Stimulated activated naive CD8-positive, alpha-beta T cell treated with anti-CD3 and anti-CD28 coated beads, Interleukin-15, Interleukin-2, amounts not matched to agents 100 ng/mL and 50 ng/mL, for 24 hours (primary cell): ENCODE results near the gene ZFHX3.

Experiments
- H3K27ac Mint-ChIP-seq: one replicate; pipeline ENCODE4 v1.8.0; 2021; ENCODE audit warnings: mild to moderate bottlenecking, mixed read lengths
- H3K27me3 Mint-ChIP-seq: one replicate; pipeline ENCODE4 v1.8.0; 2021; ENCODE audit warnings: mixed read lengths
- H3K36me3 Mint-ChIP-seq: one replicate; pipeline ENCODE4 v1.8.0; 2021; ENCODE audit warnings: low read depth, mixed read lengths
- H3K4me1 Mint-ChIP-seq: one replicate; pipeline ENCODE4 v1.8.0; 2021; ENCODE audit warnings: low read depth, mixed read lengths
- H3K4me3 Mint-ChIP-seq: one replicate; pipeline ENCODE4 v1.8.0; 2021; ENCODE audit warnings: mild to moderate bottlenecking, mixed read lengths
- H3K9me3 Mint-ChIP-seq: one replicate; pipeline ENCODE4 v1.8.0; 2021; ENCODE audit warnings: mixed read lengths

The ZFHX3 gene

DNA sequence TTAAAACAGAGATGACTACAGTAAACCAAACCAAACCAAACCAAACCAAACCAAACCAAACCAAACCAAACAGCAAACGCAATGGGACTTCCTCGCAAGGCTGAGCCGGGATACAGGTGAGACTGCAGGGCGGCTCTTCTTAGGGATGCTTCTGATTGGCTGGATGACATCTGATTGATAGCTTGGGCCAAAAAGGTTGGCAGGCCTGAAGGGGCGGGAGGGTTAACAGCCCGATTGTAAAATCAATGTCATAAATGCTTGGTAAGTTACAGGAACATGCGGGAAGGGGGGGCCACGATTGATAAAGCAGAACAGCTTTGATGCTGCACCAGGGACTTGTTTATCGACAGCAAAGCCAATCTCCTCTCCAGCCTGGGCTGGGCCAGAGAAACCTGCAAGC, 86.1 kb downstream of the ZFHX3 start:
- Mint-ChIP-seq H3K36me3 (no peaks in the 10 kb centered on the region), H3K9me3 (no peaks in the 10 kb centered on the region), H3K27me3 (no peaks in the 10 kb centered on the region), H3K27ac (no peak overlapping the region), H3K4me1 (no peaks in the 10 kb centered on the region), H3K4me3 (no peak overlapping the region)

DNA sequence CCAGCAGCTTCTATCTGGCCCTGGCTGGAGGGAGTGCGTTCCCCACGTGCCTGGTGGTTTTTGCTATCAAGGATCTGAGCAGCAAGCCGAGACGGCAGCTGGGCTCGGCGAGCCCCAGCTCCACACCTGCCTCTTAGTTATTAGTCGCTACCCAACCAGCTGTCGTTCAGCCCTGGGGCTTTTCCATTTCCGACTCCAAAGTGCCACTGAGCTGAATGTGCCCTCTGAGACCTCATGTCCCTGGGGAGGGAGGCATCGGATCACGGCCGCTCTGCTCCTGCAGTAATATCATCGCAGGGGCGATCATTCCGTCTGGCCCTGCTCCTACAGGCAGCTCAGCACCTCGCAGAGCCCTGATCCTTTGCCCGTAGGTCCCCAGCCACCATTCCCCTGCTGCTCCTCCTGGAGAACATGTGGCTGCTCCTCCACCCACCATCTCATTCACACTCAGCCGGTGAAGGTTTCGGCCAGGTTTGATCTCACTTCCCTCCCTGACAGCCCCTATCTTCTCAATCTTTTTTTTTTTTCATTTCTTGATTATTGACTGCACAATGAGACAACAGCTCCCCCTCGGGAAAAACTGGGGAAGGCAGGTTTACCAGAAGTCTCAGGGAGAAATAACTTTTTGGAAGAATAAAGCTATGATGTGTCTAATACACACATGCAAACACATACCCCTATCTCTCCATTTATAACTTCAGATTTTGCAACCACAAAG, 86.7 kb downstream of the ZFHX3 start:
- Mint-ChIP-seq H3K9me3 (no peaks in the 10 kb centered on the region), H3K4me1 (no peaks in the 10 kb centered on the region), H3K27me3 (no peaks in the 10 kb centered on the region), H3K4me3 (no peak overlapping the region), H3K36me3 (no peaks in the 10 kb centered on the region), H3K27ac (no peak overlapping the region)

DNA sequence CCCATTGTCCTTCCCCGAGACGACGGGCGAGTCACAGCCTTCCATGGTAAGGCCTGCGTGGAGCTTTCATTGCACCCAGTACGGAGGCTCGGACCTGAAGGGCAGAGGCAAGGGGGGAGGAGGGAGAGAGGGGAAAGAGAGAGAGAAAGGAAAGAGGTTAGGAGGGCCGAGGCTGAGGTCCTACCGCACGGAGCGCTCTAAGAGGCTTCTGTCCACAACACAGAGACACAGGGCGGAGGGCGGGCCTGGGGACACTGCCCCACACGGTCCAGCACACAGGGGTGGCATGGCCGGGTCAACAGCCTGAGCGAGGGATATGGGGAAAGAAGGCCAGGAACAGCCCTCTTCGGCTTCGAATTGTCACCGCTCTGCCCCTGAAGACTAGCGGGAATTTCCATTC, 87.8 kb downstream of the ZFHX3 start:
- Mint-ChIP-seq H3K27ac (no peak overlapping the region), H3K4me1 (no peaks in the 10 kb centered on the region), H3K4me3 (no peak overlapping the region), H3K27me3 (no peaks in the 10 kb centered on the region), H3K9me3 (no peaks in the 10 kb centered on the region), H3K36me3 (no peaks in the 10 kb centered on the region)

DNA sequence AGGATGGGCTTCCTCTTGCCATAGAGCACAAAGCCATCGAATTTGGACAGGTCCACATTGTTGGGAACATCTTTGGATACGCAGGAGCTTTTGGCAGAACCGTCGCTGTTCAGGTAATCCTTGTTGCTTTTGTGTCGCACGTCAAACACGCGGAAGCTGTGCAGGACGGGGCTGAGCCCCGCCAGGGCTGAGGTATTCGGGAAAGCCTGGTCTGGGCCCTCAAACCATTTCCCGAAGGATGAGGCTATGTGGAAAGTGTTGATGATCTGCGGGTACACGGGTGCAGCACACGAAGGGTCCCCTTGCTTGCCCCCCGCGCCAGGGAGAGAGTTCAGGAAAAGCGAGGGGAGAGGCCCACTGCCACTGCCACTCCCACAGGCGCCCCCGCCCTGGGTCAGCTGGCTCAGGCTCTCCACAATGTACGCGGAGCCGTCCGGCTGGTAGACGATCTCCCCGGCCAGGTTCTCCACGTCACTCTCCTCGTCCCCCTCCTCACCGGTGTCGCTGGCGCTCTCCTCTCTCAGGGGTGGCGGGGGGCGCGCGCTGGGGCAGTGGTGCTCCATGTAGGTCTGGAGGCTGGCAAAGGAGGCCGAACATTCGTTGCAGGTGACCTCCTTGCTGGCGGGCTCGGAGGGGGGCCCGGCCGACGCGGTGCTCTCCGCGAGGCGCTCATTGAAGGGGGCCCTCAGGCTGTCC, 88.5 kb downstream of the ZFHX3 start:
- no peak overlapping the region for H3K27ac Mint-ChIP-seq
- no peaks in the 10 kb centered on the region for H3K27me3 Mint-ChIP-seq
- no peak overlapping the region for H3K4me3 Mint-ChIP-seq
- no peaks in the 10 kb centered on the region for H3K36me3 Mint-ChIP-seq
- no peaks in the 10 kb centered on the region for H3K4me1 Mint-ChIP-seq
- no peaks in the 10 kb centered on the region for H3K9me3 Mint-ChIP-seq

- Mint-ChIP-seq H3K27me3 (no peaks in the 10 kb centered on the region), H3K9me3 (no peaks in the 10 kb centered on the region), H3K4me1 (no peaks in the 10 kb centered on the region), H3K4me3 (no peak overlapping the region), H3K27ac (no peak overlapping the region), H3K36me3 (no peaks in the 10 kb centered on the region)
Measured at GRCh38 chr16:72958522-72959076, 89.3 kb downstream of the ZFHX3 start.

GRCh38 chr16:72957303-72958277, 90.3 kb downstream of the ZFHX3 start:
- no peak overlapping the region for H3K27ac Mint-ChIP-seq
- no peaks in the 10 kb centered on the region for H3K27me3 Mint-ChIP-seq
- H3K4me3 Mint-ChIP-seq = no peak overlapping the region
- H3K36me3 Mint-ChIP-seq = no peaks in the 10 kb centered on the region
- no peaks in the 10 kb centered on the region for H3K4me1 Mint-ChIP-seq
- H3K9me3 Mint-ChIP-seq = no peaks in the 10 kb centered on the region

DNA sequence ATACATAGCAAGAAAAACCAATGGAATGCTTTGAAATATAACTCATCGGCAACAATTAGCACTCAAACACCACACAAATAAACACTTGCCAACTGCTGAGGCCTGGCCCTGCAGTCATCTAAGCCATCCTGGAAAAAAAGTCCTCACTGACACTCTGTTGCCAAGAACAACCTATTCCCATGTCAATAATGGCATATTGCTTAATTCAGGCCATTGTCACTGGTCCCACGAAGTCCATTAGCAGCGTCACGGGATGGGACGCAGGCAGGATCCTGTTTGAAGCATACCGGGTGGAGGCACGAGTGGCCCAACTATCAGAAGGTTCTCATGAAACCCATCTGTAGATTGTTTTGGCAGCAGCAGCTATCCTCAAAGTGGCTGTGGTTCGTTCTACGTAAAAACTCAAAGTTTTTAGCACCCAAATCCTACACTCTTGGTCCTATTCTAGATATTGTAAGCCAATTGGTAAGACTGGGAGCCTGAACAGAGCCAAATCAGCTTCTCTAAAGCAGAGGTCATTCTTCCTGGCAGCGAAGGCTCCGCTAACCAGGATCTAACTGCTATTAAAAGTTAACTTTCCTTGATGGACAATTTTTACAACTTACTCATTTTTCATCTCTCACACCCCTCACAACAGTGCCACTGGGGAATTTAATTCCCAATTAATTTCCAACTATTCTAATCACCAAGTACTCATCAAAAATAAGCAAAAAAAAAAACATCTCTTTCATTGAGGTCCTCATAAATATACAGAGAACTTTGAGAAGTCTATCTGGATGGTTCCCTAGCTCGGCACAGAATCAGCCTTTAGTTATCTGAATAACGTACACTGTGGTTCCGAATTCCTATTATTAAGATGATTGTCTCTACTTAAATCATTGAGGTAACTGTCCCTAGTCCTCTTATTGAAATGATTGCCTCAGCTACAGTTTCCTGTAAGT, 91.5 kb downstream of the ZFHX3 start:
- no peaks in the 10 kb centered on the region for H3K4me1 Mint-ChIP-seq
- H3K27me3 Mint-ChIP-seq = no peaks in the 10 kb centered on the region
- no peak overlapping the region for H3K27ac Mint-ChIP-seq
- no peak overlapping the region for H3K4me3 Mint-ChIP-seq
- H3K9me3 Mint-ChIP-seq = no peaks in the 10 kb centered on the region
- no peaks in the 10 kb centered on the region for H3K36me3 Mint-ChIP-seq

- no peak overlapping the region for H3K27ac Mint-ChIP-seq
- H3K36me3 Mint-ChIP-seq = no peaks in the 10 kb centered on the region
- no peaks in the 10 kb centered on the region for H3K9me3 Mint-ChIP-seq
- H3K4me3 Mint-ChIP-seq = no peak overlapping the region
- H3K27me3 Mint-ChIP-seq = no peaks in the 10 kb centered on the region
- H3K4me1 Mint-ChIP-seq = no peaks in the 10 kb centered on the region
Measured at GRCh38 chr16:72952811-72953271, 95.1 kb downstream of the ZFHX3 start.

DNA sequence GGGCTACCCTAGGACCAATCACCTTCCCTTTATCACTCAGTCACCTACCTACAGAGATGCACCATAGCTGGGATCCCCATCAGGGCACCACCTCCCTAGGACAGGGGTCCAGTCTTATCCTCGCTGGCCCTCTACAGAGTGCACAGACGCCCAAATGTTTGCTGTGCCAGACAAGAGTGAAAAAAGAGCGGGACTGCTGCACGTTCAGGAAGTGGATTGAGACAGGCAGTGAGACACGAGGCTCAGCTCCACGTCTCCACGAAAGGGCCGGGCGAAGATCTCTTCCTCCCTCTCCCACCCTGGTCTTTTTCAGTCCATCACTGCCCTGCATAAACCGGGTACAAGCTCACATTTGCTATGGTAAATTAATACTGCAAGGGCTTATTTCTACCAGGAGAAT, 95.5 kb downstream of the ZFHX3 start:
- H3K9me3 Mint-ChIP-seq = no peaks in the 10 kb centered on the region
- no peaks in the 10 kb centered on the region for H3K27me3 Mint-ChIP-seq
- no peak overlapping the region for H3K4me3 Mint-ChIP-seq
- H3K36me3 Mint-ChIP-seq = no peaks in the 10 kb centered on the region
- H3K4me1 Mint-ChIP-seq = no peaks in the 10 kb centered on the region
- no peak overlapping the region for H3K27ac Mint-ChIP-seq

GRCh38 chr16:72951916-72952315, 96.0 kb downstream of the ZFHX3 start:
- no peaks in the 10 kb centered on the region for H3K36me3 Mint-ChIP-seq
- H3K27me3 Mint-ChIP-seq = no peaks in the 10 kb centered on the region
- no peaks in the 10 kb centered on the region for H3K4me1 Mint-ChIP-seq
- H3K9me3 Mint-ChIP-seq = no peaks in the 10 kb centered on the region
- no peak overlapping the region for H3K4me3 Mint-ChIP-seq
- H3K27ac Mint-ChIP-seq = no peak overlapping the region

DNA sequence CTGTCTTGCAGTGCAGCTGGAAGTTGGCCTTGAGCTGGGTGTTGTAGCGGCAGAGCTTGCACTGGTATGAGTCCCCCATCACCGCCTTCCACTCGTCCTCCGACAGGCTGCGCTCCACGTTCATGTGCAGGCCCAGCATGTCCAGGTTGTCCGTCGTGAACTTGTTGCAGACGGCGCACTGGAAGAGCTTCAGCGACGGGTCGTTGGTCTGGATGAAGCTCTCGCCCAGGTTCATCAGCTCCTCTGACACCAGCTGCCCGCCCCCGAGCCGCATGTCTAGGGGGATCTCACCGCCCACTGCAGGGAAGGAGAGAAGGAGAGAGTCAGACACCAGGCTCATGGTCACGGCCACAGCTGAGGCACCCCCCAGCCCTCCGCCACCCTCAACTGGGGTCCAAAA, 97.3 kb downstream of the ZFHX3 start:
- H3K27ac Mint-ChIP-seq = no peak overlapping the region
- no peaks in the 10 kb centered on the region for H3K9me3 Mint-ChIP-seq
- H3K36me3 Mint-ChIP-seq = no peaks in the 10 kb centered on the region
- H3K4me3 Mint-ChIP-seq = no peak overlapping the region
- H3K27me3 Mint-ChIP-seq = no peaks in the 10 kb centered on the region
- no peaks in the 10 kb centered on the region for H3K4me1 Mint-ChIP-seq

DNA sequence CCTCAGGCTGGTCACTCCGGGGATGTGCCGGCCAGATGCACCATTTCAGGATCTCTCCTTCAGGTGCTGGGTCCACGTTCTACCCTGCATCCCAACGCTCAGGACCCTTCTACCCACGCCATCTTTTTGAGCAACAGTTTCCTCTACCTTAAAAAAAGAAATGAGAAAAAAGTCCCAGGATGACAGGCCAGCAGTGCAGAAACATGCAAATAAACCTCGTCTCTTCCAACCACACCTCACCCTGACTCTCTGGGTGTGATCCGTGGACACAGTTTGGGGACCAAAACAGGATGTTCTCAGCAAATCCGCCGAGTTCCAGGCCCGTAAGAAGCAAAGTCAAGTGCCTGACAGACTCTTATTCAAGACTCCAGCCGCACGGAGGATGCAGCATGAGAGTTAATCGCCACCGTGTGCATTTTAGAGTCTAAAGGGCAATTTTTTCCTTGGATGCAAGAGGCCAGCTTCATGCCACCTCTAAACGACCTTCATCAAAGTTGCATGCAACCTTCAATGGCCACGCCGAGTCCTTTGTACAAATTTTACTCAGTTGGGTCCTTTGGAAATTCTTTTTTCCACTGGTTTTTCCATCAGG, 99.6 kb downstream of the ZFHX3 start:
- H3K27ac Mint-ChIP-seq = no peak overlapping the region

GRCh38 chr16:72947379-72948237, 100.3 kb downstream of the ZFHX3 start:
- no peaks in the 10 kb centered on the region for H3K36me3 Mint-ChIP-seq
- no peaks in the 10 kb centered on the region for H3K4me1 Mint-ChIP-seq
- H3K9me3 Mint-ChIP-seq = no peaks in the 10 kb centered on the region
- H3K27ac Mint-ChIP-seq = no peak overlapping the region
- no peaks in the 10 kb centered on the region for H3K27me3 Mint-ChIP-seq
- H3K4me3 Mint-ChIP-seq = no peak overlapping the region

More for the DNA sequence above, 99.6 kb downstream of the ZFHX3 start:
- Mint-ChIP-seq H3K36me3 (no peaks in the 10 kb centered on the region), H3K27me3 (no peaks in the 10 kb centered on the region), H3K9me3 (no peaks in the 10 kb centered on the region), H3K4me1 (no peaks in the 10 kb centered on the region), H3K4me3 (no peak overlapping the region)
